DMS 273 (cell line): Measurements from ENCODE around the gene RBM45.
"Not testable (repeated sequence)": the region's sequence is repeated elsewhere in the genome, so short reads cannot be mapped to it uniquely, and the experiment has no call there.

Experiments used
- DNase-seq: peaks from one replicate; lab custom pipeline; 2025; ENCODE audit not compliant: unreplicated experiment; lab: John Stamatoyannopoulos, UW

RBM45 gene

DNA sequence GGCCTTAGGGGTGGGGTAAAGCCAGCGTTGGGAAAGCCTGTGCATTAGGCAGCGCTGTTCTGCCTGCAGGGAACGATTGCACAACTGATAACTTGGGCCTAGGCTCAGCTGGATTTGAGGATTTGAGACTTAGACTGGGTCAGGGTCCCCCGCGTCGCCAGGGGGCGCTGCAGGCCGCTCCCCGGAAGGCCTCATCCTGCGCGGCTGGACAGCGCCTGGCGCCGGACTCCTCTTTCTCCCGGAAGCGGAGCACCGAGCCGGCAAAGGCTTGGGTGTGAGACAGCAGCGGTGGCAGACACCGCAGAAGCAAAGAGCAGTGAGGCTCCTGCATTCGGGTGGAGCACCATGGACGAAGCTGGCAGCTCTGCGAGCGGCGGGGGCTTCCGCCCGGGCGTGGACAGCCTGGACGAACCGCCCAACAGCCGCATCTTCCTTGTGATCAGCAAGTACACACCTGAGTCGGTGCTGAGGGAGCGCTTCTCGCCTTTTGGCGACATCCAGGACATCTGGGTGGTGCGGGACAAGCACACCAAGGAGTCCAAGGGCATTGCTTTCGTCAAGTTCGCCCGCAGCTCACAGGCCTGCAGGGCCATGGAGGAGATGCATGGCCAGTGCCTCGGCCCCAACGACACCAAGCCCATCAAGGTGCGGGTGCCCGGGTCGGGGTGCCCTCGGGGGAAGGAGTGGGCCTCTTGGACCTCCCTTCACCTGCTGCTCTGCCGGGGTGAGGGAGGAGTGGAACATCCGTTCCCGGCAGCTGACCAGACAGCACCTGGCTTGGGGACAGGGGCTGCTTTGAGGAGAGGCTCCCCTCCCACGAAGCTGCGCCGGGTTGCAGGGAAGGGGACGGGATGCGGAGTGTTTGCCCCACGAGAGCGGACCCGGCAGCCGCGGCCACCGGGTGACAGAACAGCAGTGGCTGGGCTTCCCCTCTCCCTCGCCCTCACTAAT lies at the start of gene RBM45:
TSS of gene RBM45 (plus strand) at position 236 of the 951 bp plus-strand sequence. CDS start at position 346, 110 bp downstream.
- peak; percentile 96 for DNase-seq

GRCh38 chr2:178066324-178066723 lies 45.9 kb upstream of the RBM45 start:
- DNase-seq, result no peak

- peak; percentile 14 for DNase-seq
Measured at GRCh38 chr2:178066890-178067669, 45.2 kb upstream of the RBM45 start.

GRCh38 chr2:178068823-178069454 lies 43.3 kb upstream of the RBM45 start:
- no peak for DNase-seq

- DNase-seq, result peak; percentile 39
Measured at GRCh38 chr2:178069551-178069950, 42.7 kb upstream of the RBM45 start.

GRCh38 chr2:178070824-178071223 lies 41.4 kb upstream of the RBM45 start:
- no peak for DNase-seq

GRCh38 chr2:178072000-178072382 lies 40.2 kb upstream of the RBM45 start:
- no peak for DNase-seq

DNA sequence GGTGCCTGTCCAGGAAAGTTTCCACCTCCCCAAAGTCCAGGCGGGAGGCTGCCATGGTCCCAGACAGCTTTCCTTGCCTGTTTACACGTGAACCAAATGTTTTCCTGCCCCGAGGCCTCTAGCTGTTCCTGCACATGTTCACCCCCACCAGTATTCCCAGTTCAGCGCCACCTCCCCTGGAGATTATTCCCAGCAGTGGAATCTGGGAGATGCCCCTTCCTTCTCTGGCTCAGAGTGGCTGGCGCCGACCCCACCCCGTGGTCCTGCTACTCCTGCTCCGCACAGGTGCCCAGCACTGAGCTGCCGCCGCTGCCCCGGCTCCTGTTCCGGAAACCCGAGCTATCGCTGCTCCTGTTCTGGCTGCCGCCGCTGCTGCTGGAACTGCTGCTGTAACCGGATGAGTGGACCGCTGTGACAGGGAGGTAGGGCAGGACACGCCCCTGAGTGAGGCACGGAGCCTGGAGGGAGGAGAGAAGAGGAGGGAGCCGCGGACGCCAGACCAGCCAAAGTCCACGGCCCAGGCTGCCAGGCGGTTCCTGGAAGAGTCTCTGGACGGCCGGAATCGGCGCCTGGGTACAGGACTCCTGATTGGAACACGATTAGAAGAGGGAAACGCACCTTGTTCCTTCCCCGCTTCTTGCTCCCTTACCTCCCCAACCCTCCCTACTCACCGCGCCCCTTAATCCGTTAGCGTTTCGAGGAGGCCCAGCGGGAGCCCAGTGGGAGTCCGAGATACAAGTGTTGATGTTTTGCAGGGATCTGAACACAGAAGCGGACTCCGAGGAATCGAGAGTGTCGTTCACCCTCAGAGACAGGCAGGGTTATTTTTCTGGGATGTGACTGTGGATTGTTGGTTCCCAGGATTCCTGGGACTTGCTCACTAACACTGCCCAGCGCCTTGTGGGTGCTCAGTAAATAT lies 39.6 kb upstream of the RBM45 start, which contains the start of gene PDE11A:
TSS of gene PDE11A (minus strand) at position 395 of the 919 bp plus-strand sequence. CDS start at position 55, 340 bp downstream.
- DNase-seq, result peak; percentile 85

- DNase-seq, result no peak
Measured at GRCh38 chr2:178074123-178075005, 37.9 kb upstream of the RBM45 start.

DNA sequence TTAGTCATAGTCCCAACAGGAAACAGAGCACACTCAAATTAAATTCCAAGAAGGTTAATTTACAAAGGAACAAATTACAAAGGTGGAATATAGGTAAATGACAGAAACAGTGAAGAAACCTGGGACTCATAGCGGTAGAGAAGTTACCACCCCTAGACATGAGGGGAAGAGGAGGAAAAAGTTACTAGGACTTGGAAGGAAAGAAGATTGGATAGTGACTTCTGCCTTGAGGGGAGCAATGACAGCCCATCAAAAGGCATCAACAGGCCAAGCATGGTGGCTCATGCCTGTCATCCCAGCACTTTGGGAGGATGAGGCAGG lies 37.3 kb upstream of the RBM45 start:
- DNase-seq, result no peak

GRCh38 chr2:178076130-178076529 lies 36.1 kb upstream of the RBM45 start:
- DNase-seq, result no peak

- not testable (repeated sequence) for DNase-seq
Measured at GRCh38 chr2:178079279-178079678, 33.0 kb upstream of the RBM45 start.

DNA sequence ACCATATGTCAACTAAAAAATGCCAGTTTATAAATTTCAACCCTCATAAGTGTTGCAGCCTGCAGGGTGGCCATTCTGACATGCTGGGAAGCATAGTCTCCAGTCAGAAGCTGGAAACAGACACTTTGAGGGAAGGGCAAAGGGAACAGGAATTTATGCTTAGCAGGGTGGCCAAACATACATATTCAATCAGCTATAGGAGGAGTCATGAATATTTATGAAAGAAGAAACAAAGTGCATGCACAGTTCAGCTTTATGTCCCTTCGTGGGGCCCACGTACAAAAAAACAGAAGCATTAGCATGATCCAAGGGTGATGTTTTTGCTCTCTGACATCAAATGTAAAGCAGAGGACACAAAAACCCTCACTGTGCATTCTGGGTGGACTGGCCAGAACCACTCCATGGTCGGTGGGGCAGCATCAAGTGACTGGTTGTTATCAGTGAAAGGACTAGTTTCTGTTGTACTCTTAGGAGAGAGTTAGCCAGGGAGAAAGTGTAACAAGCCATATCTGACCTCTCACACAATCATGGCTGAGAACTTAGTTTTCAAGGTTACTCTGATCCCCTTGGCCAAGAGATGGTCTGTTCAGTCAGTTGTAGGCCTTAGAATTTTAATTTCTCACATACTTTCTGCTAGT lies 29.7 kb upstream of the RBM45 start:
- no peak for DNase-seq

DNA sequence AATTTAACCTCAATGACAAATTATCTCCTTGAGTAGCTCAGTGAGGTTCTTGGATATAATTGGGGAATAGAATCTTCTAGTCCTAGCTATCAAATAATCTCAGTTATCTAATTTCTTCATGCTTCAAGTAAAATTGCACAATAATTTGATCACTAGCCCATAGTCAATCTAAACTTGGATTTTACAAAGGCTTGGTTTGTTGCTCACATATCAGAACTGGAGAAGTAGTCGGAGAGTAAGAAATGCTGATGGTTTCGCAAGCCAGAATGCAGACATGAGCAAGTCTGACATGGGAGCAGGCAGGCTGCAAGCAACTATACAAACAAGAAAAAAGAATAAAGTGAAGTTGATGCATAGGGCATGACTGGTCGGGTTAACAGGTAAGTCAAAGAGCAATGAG lies 28.0 kb upstream of the RBM45 start:
- DNase-seq, result no peak

- DNase-seq, result no peak
Measured at GRCh38 chr2:178088774-178089270, 23.4 kb upstream of the RBM45 start.

DNA sequence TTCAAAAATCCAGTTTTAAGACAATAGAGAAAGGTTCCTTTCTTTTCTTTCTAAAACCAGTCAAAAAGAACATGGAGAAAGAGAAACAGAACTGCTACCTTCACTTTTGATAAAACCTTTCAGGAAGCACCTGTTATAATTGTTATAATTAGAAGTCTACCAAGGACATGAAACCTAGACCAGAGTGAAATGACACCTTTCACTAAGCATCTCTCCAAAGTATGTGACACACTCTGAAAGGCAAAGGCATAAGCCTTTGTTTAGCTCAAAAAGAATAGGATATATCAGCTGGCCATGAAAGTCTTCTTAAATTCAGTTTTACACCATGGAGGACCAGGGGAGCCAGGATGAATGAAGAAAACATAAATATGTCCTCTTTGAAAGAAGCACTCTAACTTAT lies 18.8 kb upstream of the RBM45 start:
- no peak for DNase-seq

DNA sequence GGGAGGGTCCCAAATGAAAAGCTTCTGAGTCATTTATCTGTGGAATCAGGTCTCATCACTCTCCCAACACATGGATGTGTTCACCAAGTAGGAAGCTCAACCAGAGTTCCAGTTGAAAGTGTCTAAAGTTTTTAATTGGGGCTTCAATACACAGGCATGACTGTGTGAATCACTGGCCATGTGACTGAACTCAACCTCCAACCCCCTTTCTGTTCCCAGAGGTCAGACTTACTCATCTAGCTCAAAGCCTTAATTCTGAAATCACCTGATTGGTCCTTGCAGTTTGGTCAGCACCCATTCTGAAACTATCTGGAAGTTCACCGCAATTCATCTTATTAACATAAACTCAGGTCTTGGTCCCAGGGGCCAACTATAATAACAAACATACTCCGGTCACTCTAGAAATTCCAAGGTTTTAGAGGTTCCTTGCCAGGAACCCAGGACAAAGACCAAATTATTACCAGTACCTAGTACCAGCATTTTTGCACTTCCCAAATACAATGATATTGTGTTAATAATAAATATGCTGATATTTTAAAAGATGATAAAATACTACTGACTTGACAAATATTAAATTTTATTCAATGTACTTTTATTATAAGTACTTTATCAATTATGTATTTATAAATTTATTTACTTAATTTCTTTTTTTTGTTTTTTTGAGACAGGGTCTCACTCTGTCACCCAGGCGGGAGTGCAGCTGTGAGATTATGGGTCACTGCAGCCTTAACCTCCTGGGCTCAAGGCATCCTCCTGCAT lies 10.7 kb upstream of the RBM45 start:
- no peak for DNase-seq

- DNase-seq, result no peak
Measured at GRCh38 chr2:178105566-178105965, 6.7 kb upstream of the RBM45 start.
